WTC11 (cell line): ENCODE results near the gene ZNF714.

Source experiments
- ATF6 ChIP-seq: sonication (generic); formaldehyde crosslinking; IDR thresholded peaks from 2 replicates; pipeline ENCODE4 v1.8.1; 2023; ENCODE audit warnings: mild to moderate bottlenecking, missing genetic modification reagents
- ETV6 ChIP-seq: sonication (generic); formaldehyde crosslinking; IDR thresholded peaks from 2 replicates; pipeline ENCODE4 v1.8.1; 2022; ENCODE audit warnings: mild to moderate bottlenecking, missing genetic modification reagents
- IRF2 ChIP-seq: sonication (generic); formaldehyde crosslinking; IDR thresholded peaks from 2 replicates; pipeline ENCODE4 v1.8.0; 2022; ENCODE audit warnings: low read depth, missing genetic modification reagents, borderline replicate concordance
- KAT7 ChIP-seq: sonication (generic); formaldehyde crosslinking; IDR thresholded peaks from 2 replicates; pipeline ENCODE4 v1.8.1; 2023; ENCODE audit warnings: missing genetic modification reagents, mild to moderate bottlenecking, borderline replicate concordance
- NFE2L1 ChIP-seq: sonication (generic); formaldehyde crosslinking; IDR thresholded peaks from 2 replicates; pipeline ENCODE4 v1.8.1; 2023; ENCODE audit warnings: missing genetic modification reagents
- NFYB ChIP-seq: sonication (generic); formaldehyde crosslinking; conservative IDR thresholded peaks from 2 replicates; pipeline ENCODE4 v1.8.0; 2022; ENCODE audit warnings: low read depth, missing genetic modification reagents
- NR2C2 ChIP-seq: sonication (generic); formaldehyde crosslinking; IDR thresholded peaks from 2 replicates; pipeline ENCODE4 v1.8.0; 2022; ENCODE audit warnings: mild to moderate bottlenecking, missing genetic modification reagents
- TCF7 ChIP-seq: sonication (generic); formaldehyde crosslinking; IDR thresholded peaks from 2 replicates; pipeline ENCODE4 v1.8.0; 2022; ENCODE audit warnings: mild to moderate bottlenecking, low read depth, missing genetic modification reagents, moderate library complexity
- ZBTB21 ChIP-seq: sonication (generic); formaldehyde crosslinking; IDR thresholded peaks from 2 replicates; pipeline ENCODE4 v1.8.1; 2023; ENCODE audit warnings: mild to moderate bottlenecking, missing genetic modification reagents, borderline replicate concordance
- ZNF232 ChIP-seq: sonication (generic); formaldehyde crosslinking; IDR thresholded peaks from 2 replicates; pipeline ENCODE4 v1.8.0; 2022; ENCODE audit warnings: mild to moderate bottlenecking, missing genetic modification reagents
- ZNF671 ChIP-seq: fragments of 250-450 bp; sonication (Bioruptor Pico); IDR thresholded peaks from 2 replicates; pipeline ENCODE4 v1.8.0; 2021; ENCODE audit warnings: mild to moderate bottlenecking
- TF ChIP-seq, protein P1 (sequence below): fragments of 200-600 bp; IDR thresholded peaks from 2 replicates; pipeline ENCODE4 v1.8.0; 2022; ENCODE audit warnings: antibody characterized with exemption
- TF ChIP-seq, protein P2 (sequence below): sonication (generic); formaldehyde crosslinking; IDR thresholded peaks from 2 replicates; pipeline ENCODE4 v1.8.1; 2023; ENCODE audit warnings: mild to moderate bottlenecking, missing genetic modification reagents, borderline replicate concordance

DNA sequence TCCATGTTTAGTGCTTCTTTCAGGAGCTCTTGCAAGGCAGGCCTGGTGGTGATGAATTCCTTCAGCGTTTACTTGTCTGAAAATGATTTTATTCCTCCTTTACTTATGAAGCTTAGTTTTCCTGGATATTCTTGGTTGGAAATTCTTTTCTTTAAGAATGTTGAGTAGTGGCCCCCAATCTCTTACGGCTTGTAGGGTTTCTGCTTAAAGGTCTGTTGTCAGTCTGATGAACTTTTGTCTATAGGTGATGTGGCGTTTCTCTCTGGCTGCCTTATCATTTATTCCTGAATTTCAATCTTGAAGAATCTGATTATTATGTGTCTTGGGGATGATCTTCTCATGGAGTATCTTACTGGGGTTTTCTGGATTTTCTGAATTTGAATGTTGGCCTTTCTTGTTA, 35.5 kb upstream of the ZNF714 start:
- TF ChIP-seq, protein P1, sequence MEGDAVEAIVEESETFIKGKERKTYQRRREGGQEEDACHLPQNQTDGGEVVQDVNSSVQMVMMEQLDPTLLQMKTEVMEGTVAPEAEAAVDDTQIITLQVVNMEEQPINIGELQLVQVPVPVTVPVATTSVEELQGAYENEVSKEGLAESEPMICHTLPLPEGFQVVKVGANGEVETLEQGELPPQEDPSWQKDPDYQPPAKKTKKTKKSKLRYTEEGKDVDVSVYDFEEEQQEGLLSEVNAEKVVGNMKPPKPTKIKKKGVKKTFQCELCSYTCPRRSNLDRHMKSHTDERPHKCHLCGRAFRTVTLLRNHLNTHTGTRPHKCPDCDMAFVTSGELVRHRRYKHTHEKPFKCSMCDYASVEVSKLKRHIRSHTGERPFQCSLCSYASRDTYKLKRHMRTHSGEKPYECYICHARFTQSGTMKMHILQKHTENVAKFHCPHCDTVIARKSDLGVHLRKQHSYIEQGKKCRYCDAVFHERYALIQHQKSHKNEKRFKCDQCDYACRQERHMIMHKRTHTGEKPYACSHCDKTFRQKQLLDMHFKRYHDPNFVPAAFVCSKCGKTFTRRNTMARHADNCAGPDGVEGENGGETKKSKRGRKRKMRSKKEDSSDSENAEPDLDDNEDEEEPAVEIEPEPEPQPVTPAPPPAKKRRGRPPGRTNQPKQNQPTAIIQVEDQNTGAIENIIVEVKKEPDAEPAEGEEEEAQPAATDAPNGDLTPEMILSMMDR: no peak
- TF ChIP-seq NR2C2 (CRISPR knock-in tag) (no peak), ZNF232 (CRISPR knock-in tag) (no peak), ATF6 (CRISPR knock-in tag) (no peak), ETV6 (CRISPR knock-in tag) (no peak), TCF7 (CRISPR knock-in tag) (no peak), IRF2 (CRISPR knock-in tag) (no peak), NFYB (CRISPR knock-in tag) (no peak), ZNF671 (CRISPR knock-in tag) (no peak), KAT7 (CRISPR knock-in tag) (no peak), NFE2L1 (CRISPR knock-in tag) (no peak), ZBTB21 (no peak)
- TF ChIP-seq, protein P2, sequence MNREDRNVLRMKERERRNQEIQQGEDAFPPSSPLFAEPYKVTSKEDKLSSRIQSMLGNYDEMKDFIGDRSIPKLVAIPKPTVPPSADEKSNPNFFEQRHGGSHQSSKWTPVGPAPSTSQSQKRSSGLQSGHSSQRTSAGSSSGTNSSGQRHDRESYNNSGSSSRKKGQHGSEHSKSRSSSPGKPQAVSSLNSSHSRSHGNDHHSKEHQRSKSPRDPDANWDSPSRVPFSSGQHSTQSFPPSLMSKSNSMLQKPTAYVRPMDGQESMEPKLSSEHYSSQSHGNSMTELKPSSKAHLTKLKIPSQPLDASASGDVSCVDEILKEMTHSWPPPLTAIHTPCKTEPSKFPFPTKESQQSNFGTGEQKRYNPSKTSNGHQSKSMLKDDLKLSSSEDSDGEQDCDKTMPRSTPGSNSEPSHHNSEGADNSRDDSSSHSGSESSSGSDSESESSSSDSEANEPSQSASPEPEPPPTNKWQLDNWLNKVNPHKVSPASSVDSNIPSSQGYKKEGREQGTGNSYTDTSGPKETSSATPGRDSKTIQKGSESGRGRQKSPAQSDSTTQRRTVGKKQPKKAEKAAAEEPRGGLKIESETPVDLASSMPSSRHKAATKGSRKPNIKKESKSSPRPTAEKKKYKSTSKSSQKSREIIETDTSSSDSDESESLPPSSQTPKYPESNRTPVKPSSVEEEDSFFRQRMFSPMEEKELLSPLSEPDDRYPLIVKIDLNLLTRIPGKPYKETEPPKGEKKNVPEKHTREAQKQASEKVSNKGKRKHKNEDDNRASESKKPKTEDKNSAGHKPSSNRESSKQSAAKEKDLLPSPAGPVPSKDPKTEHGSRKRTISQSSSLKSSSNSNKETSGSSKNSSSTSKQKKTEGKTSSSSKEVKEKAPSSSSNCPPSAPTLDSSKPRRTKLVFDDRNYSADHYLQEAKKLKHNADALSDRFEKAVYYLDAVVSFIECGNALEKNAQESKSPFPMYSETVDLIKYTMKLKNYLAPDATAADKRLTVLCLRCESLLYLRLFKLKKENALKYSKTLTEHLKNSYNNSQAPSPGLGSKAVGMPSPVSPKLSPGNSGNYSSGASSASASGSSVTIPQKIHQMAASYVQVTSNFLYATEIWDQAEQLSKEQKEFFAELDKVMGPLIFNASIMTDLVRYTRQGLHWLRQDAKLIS (CRISPR knock-in tag): no peak
